Mesodermal cell (in vitro differentiated cells): ENCODE data around the gene ZNF428.
A peak's percentile ranks its signal among the peaks of the same experiment; 100 is the strongest.
"Not testable (repeated sequence)": the region's sequence is repeated elsewhere in the genome, so short reads cannot be mapped to it uniquely, and the experiment has no call there.

Experiments
- H3K27ac ChIP-seq: 2 replicates; pipeline ENCODE4 v1.7.0; 2013; ENCODE audit warnings: mild to moderate bottlenecking, low read depth, low read length, moderate library complexity; ENCODE audit not compliant: severe bottlenecking
- H3K36me3 ChIP-seq: 2 replicates; pipeline ENCODE4 v1.7.1; 2013; ENCODE audit warnings: mild to moderate bottlenecking, low read length, moderate library complexity; ENCODE audit not compliant: control insufficient read depth, insufficient read depth
- H3K4me1 ChIP-seq: one replicate; pipeline ENCODE4 v1.7.1; 2013; ENCODE audit warnings: mild to moderate bottlenecking, low read length; ENCODE audit not compliant: insufficient read depth, control insufficient read depth, poor library complexity, severe bottlenecking
- H3K4me3 ChIP-seq: 2 replicates; pipeline ENCODE4 v1.7.0; 2013; ENCODE audit warnings: low read length, control low read depth, mild to moderate bottlenecking; ENCODE audit not compliant: insufficient read depth, poor library complexity, severe bottlenecking; ENCODE audit errors: extremely low read depth
- H3K9me3 ChIP-seq: 2 replicates; pipeline ENCODE4 v1.7.1; 2013; ENCODE audit warnings: mild to moderate bottlenecking, low read length, moderate library complexity; ENCODE audit not compliant: control insufficient read depth
- WGBS, 2 experiments: methylation state at CpG; one replicate each; pipeline ENCODE4 v1.1.5; 2013; ENCODE audit warnings: missing lambda C conversion rate in 2 of 2; ENCODE audit not compliant: insufficient coverage in 2 of 2; 5-methylcytosine and 5-hydroxymethylcytosine counted together

Gene ZNF428

DNA sequence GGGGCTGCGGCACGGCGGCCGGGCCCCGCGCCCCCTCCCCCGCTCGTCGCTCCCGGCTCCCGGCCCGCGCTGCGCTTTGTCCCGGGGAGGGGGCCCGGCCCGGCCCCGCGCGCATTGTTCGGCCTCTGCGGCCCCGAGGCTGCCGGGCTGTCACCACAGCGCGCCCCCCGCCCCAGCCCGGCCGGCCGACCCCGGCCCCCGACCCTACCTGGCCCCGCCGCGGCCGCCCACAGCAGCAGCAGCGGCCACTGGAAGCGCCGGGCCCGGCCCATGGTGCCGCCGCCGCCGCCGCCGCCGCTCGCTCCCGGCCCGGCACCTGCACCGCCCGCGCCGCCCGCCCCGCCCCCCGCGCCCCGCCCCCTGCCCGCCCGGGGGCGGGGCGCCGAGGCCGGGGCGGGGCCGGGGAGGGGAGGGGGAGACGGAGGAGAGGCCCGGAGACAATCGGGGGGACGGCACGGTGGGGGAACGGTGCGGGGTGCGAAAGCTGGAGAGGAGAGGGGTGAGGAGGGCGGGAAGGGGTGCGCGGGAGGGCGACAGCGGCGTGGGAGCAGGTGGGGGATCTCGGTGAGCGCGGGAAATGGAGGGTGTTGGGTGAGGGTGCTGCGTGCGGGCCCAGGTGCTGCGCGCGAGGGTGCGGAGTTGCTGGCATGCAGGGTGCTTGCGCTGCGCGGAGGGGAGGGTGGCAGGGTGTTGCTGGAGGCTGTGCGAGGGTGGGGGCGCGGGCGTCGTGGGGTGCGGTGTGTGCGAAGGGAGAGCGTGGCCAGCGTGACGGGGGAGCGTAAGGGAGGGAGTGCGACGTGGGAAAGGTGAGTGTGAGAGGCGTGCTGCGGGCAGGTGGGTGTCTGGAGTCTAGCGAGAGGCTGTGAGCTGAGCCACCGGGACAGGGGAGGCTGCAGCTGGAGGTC lies 20.3 kb upstream of the ZNF428 start, which contains the start of gene CADM4:
CADM4 (minus strand) TSS at position 332 of the 905 bp plus-strand sequence; CDS start at position 272, 60 bp downstream.
- Histone ChIP-seq H3K9me3 (no peaks in the 10 kb centered on the region), H3K4me3 (peak within 1 kb of the TSS; percentile 53), H3K27ac (no peak within 1 kb of the TSS), H3K4me1 (peaks cover 17% of the 10 kb centered on the region), H3K36me3 (no peaks in the 10 kb centered on the region)
- 1 to 2% methylated on average over 30 to 44 of the region's 110 CpGs for WGBS, 2 experiments

- H3K4me1 ChIP-seq = peaks cover 19% of the 10 kb centered on the region
- 4 to 8% methylated on average over 10 to 15 of the region's 18 CpGs for WGBS, 2 experiments
- no peaks in the 10 kb centered on the region for H3K36me3 ChIP-seq
- peak overlapping the region; percentile 53 for H3K4me3 ChIP-seq
- no peak overlapping the region for H3K27ac ChIP-seq
- H3K9me3 ChIP-seq = no peaks in the 10 kb centered on the region
Observed at GRCh38 chr19:43638995-43639518, 19.6 kb upstream of the ZNF428 start.

DNA sequence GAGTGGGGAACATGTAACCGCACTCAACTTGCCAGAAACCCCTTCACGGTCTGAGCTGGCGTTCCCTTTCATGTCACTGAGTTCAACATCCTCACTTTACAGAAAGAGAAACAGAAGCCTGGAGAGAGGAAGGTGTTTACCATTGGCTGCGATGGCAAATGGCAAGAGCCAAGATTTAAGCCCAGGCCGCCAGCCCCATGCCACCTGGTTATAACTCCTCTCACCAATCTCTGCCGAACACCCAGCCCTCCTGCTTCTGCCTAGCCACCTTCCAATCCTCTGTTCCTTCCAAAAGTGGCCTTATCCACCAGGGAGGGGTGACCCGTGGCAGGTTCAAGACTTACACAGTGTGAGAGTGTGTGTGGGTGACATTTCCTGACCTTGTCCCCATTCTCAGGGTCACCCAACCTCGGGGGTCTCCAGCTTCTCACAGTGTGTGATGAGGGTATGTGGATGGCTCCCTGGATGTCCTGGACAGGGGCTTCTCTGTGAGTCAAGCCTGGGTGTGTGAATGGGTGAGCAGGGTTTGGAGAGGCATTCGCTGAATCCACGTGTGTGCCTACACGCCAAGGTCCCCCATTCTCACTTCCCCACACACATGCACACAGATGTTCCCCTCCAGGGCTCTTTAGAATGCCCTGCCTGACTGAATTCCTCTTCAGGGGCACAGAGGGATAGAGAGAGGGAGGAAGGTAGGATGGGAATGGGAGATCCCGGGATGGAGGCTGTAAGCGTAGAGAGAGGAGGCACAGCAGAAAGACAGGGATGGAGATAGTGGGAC lies 19.0 kb upstream of the ZNF428 start:
- 83 to 90% methylated on average over 4 of the region's 13 CpGs for WGBS, 2 experiments
- H3K4me1 ChIP-seq = peaks cover 19% of the 10 kb centered on the region
- H3K36me3 ChIP-seq = no peaks in the 10 kb centered on the region
- H3K27ac ChIP-seq = no peak overlapping the region
- H3K4me3 ChIP-seq = peak overlapping the region; percentile 53
- H3K9me3 ChIP-seq = no peaks in the 10 kb centered on the region

DNA sequence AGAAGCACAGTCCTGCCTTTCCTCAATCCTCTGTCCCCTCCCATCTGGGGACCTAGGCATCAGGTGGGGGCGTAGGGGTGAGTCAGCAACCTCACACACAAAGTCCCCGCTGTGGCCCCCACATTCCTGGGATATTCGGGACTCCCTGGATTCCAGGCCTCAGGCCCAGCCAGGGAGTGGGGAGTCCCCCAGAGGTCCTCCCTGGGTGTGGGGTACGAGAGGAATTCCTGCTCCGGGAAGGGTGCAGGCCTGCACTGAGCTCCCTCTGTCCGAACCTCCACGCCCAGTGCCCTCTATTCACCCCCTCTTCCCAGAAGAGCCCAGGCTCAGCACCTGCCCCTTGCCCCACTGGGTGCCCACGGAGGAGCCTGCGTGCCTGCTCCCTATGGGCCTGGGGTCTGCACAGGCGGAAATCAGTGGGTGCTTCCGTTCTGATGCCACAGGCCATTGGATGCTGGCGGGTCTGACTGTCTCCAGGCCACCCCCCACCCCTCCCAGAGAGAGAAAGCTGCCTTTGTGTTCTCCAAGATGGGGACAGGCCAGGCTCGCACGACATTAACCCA lies 16.8 kb upstream of the ZNF428 start:
- Histone ChIP-seq H3K27ac (peak overlapping the region; percentile 75), H3K36me3 (no peaks in the 10 kb centered on the region), H3K4me3 (no peak overlapping the region), H3K9me3 (no peaks in the 10 kb centered on the region), H3K4me1 (peaks cover 19% of the 10 kb centered on the region)
- WGBS, 2 experiments = 65 to 68% methylated on average over 9 to 10 of the region's 14 CpGs

DNA sequence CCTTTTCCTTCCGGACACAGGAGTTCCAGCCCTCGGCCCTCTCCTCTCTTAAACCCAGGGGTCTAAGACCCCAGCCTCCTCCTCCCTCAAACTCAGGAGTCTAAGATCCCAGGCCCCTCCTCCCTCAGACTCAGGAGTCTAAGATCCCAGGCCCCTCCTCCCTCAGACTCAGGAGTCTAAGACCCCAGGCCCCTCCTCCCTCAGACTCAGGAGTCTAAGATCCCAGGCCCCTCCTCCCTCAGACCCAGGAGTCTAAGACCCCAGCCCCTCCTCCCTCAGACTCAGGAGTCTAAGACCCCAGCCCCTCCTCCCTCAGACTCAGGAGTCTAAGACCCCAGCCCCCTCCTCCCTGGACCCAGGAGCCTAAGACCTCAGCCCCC lies 16.1 kb upstream of the ZNF428 start:
- not testable (repeated sequence) for H3K36me3 ChIP-seq, H3K9me3 ChIP-seq
- Histone ChIP-seq H3K27ac (peak overlapping the region; percentile 75), H3K4me1 (peaks cover 19% of the 10 kb centered on the region), H3K4me3 (peak overlapping the region; percentile 19)
- 5 to 6% methylated on average over 2 of the region's 2 CpGs for WGBS, 2 experiments

- Histone ChIP-seq H3K4me1 (peaks cover 19% of the 10 kb centered on the region), H3K4me3 (peak overlapping the region; percentile 19), H3K9me3 (no peaks in the 10 kb centered on the region), H3K36me3 (no peaks in the 10 kb centered on the region), H3K27ac (peak overlapping the region; percentile 75)
- 7 to 17% methylated on average over 8 to 15 of the region's 17 CpGs for WGBS, 2 experiments
Observed at GRCh38 chr19:43634872-43635560, 15.6 kb upstream of the ZNF428 start.

DNA sequence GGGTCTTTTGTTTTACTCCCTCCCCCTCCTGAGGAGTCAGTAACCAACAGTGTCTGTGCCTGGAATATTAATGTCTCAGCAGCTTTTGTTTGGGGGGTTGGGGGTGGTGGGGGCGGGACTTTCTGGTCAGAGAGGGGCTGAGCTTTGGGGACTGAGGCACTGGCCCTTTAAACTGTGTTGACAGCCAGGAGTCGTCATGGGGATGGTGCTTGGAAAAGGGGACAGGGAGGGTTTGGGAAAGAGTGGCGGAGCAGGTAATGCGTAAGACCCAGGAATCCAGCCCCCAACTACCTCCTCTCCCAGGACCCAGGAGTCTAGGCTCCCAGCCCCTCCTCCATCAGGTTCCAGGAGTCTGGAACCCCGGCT lies 15.1 kb upstream of the ZNF428 start:
- 4 to 14% methylated on average over 1 to 2 of the region's 5 CpGs for WGBS, 2 experiments
- Histone ChIP-seq H3K27ac (peak overlapping the region; percentile 75), H3K36me3 (no peaks in the 10 kb centered on the region), H3K4me1 (peaks cover 19% of the 10 kb centered on the region), H3K9me3 (no peaks in the 10 kb centered on the region), H3K4me3 (peak overlapping the region; percentile 19)

GRCh38 chr19:43634068-43634467 lies 14.6 kb upstream of the ZNF428 start:
- H3K9me3 ChIP-seq = no peaks in the 10 kb centered on the region
- H3K4me1 ChIP-seq = peaks cover 17% of the 10 kb centered on the region
- H3K4me3 ChIP-seq = no peak overlapping the region
- H3K36me3 ChIP-seq = no peaks in the 10 kb centered on the region
- WGBS, 2 experiments = 97 to 100% methylated on average over 4 of the region's 5 CpGs
- H3K27ac ChIP-seq = no peak overlapping the region

GRCh38 chr19:43633520-43633919 lies 14.1 kb upstream of the ZNF428 start:
- no peaks in the 10 kb centered on the region for H3K36me3 ChIP-seq
- no peak overlapping the region for H3K4me3 ChIP-seq
- no peak overlapping the region for H3K27ac ChIP-seq
- H3K4me1 ChIP-seq = peaks cover 15% of the 10 kb centered on the region
- no peaks in the 10 kb centered on the region for H3K9me3 ChIP-seq
- 93 to 100% methylated on average over 2 of the region's 4 CpGs for WGBS, 2 experiments

DNA sequence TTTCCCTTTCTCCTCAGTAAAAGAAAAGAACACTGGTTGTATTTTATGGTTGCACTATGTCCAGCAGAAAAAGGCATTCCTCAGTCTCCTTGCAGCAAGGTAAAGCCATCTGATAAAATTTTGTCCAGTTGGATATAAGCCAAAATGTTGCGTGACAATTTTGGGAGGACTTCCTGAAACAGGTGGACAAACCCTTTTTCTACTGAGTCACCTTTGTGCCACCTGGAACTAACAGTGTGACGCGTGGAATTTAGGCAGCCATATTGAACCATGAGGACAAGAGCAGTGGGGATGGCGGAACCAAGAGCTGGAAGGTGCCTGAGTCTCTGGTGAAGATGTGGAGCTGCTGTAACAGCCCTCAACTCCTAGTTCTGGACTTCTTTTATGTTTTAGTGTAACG lies 12.1 kb upstream of the ZNF428 start:
- H3K9me3 ChIP-seq = no peaks in the 10 kb centered on the region
- H3K4me1 ChIP-seq = peaks cover 15% of the 10 kb centered on the region
- H3K27ac ChIP-seq = no peak overlapping the region
- peaks cover 4% of the 10 kb centered on the region for H3K36me3 ChIP-seq
- WGBS, 2 experiments = 90 to 97% methylated on average over 2 to 4 of the region's 5 CpGs
- no peak overlapping the region for H3K4me3 ChIP-seq
